Activated naive CD4-positive, alpha-beta T cell treated with anti-CD3 and anti-CD28 coated beads for 36 hours (primary cell): ENCODE measurements around the gene AFAP1L2. TPM values are rescaled to one million over a fixed set of nuclear protein-coding genes. Genes with fewer than 3 reads are reported as not detected.

Experiments used
- CTCF ChIA-PET: fragments of 350-600 bp; sonication (Branson Sonifier 250); formaldehyde crosslinking; loops from one replicate; lab custom pipeline; 2021; ENCODE audit warnings: antibody characterized with exemption; lab: Charles Lee
- DNase-seq: peaks from one replicate; pipeline ENCODE4 v3.0.0-alpha.2; 2020
- H3K27ac Mint-ChIP-seq: one replicate; pipeline ENCODE4 v1.8.0; 2021; ENCODE audit warnings: mild to moderate bottlenecking, mixed read lengths
- H3K27me3 Mint-ChIP-seq: one replicate; pipeline ENCODE4 v1.8.0; 2021; ENCODE audit warnings: low read depth, mixed read lengths
- H3K36me3 Mint-ChIP-seq: one replicate; pipeline ENCODE4 v1.8.0; 2021; ENCODE audit warnings: low read depth, mixed read lengths
- H3K4me1 Mint-ChIP-seq: one replicate; pipeline ENCODE4 v1.8.0; 2021; ENCODE audit warnings: low read depth, mixed read lengths
- H3K4me3 Mint-ChIP-seq: one replicate; pipeline ENCODE4 v1.8.0; 2021; ENCODE audit warnings: mild to moderate bottlenecking, moderate library complexity, mixed read lengths
- H3K9me3 Mint-ChIP-seq: one replicate; pipeline ENCODE4 v1.8.0; 2021; ENCODE audit warnings: mixed read lengths
- intact Hi-C: fragments of 100-400 bp; cut with micrococcal nuclease; formaldehyde crosslinking; loops from one replicate; pipeline ENCODE4 v1.15.1; 2023
- total RNA-seq, 2 experiments: library from RNA; stranded (reverse); gene quantifications; one replicate each; pipeline ENCODE4 v1.2.3, GENCODE V29; 2021

Gene AFAP1L2
- total RNA-seq, 2 experiments from 2014 or later, result 0.86 to 0.98 TPM

- Mint-ChIP-seq H3K4me3 (no peak overlapping the region), H3K9me3 (no peaks in the 10 kb centered on the region), H3K4me1 (peaks cover 2% of the 10 kb centered on the region), H3K27ac (peak overlapping the region; percentile 34), H3K36me3 (peaks cover 32% of the 10 kb centered on the region), H3K27me3 (no peaks in the 10 kb centered on the region)
- CTCF ChIA-PET, result interaction anchor here (0.6 to 1.0 kb wide), 4 partner anchors 9 to 127 kb away, joined by 3 to 4 read pairs (median 4); no protein-coding TSS in a partner anchor
- intact Hi-C loops, result no loop called here
- DNase-seq, result no peak
Observed at GRCh38 chr10:114431414-114432135, 27.3 kb upstream of the AFAP1L2 start.

- intact Hi-C loops, result no loop called here
- Mint-ChIP-seq H3K9me3 (no peaks in the 10 kb centered on the region), H3K4me1 (peaks cover 2% of the 10 kb centered on the region), H3K27me3 (no peaks in the 10 kb centered on the region), H3K4me3 (no peak overlapping the region), H3K36me3 (peaks cover 26% of the 10 kb centered on the region), H3K27ac (peak overlapping the region; percentile 28)
- CTCF ChIA-PET, result interaction anchor here (0.8 to 1.0 kb wide), 2 partner anchors 33 to 127 kb away, joined by 3 to 4 read pairs; no protein-coding TSS in a partner anchor
- no peak for DNase-seq
Observed at GRCh38 chr10:114430688-114431413, 26.5 kb upstream of the AFAP1L2 start.

GRCh38 chr10:114429581-114430335 lies 25.5 kb upstream of the AFAP1L2 start:
- H3K4me1 Mint-ChIP-seq, result peaks cover 2% of the 10 kb centered on the region
- H3K36me3 Mint-ChIP-seq, result peaks cover 21% of the 10 kb centered on the region
- intact Hi-C loops, result no loop called here
- H3K9me3 Mint-ChIP-seq, result no peaks in the 10 kb centered on the region
- no peaks in the 10 kb centered on the region for H3K27me3 Mint-ChIP-seq
- CTCF ChIA-PET, result no interaction called here
- no peak overlapping the region for H3K27ac Mint-ChIP-seq
- H3K4me3 Mint-ChIP-seq, result no peak overlapping the region
- DNase-seq, result no peak

GRCh38 chr10:114427124-114427852 lies 23.0 kb upstream of the AFAP1L2 start:
- H3K9me3 Mint-ChIP-seq, result no peaks in the 10 kb centered on the region
- intact Hi-C loops, result no loop called here
- no peaks in the 10 kb centered on the region for H3K27me3 Mint-ChIP-seq
- no peak overlapping the region for H3K4me3 Mint-ChIP-seq
- H3K4me1 Mint-ChIP-seq, result peaks cover 2% of the 10 kb centered on the region
- CTCF ChIA-PET, result no interaction called here
- DNase-seq, result no peak
- peaks cover 20% of the 10 kb centered on the region for H3K36me3 Mint-ChIP-seq
- H3K27ac Mint-ChIP-seq, result no peak overlapping the region

GRCh38 chr10:114426476-114426875 lies 22.2 kb upstream of the AFAP1L2 start:
- intact Hi-C loops, result no loop called here
- Mint-ChIP-seq H3K36me3 (peaks cover 14% of the 10 kb centered on the region), H3K27me3 (no peaks in the 10 kb centered on the region), H3K4me3 (no peak overlapping the region), H3K9me3 (no peaks in the 10 kb centered on the region), H3K4me1 (peaks cover 2% of the 10 kb centered on the region), H3K27ac (no peak overlapping the region)
- CTCF ChIA-PET, result interaction anchor here (0.6 kb wide), 1 partner anchor 84 kb away, joined by 3 read pairs; no protein-coding TSS in a partner anchor
- no peak for DNase-seq

GRCh38 chr10:114420811-114421485 lies 16.6 kb upstream of the AFAP1L2 start:
- Mint-ChIP-seq H3K27ac (no peak overlapping the region), H3K36me3 (no peaks in the 10 kb centered on the region), H3K9me3 (no peaks in the 10 kb centered on the region), H3K27me3 (peaks cover 5% of the 10 kb centered on the region), H3K4me3 (no peak overlapping the region), H3K4me1 (no peaks in the 10 kb centered on the region)
- intact Hi-C loops, result no loop called here
- CTCF ChIA-PET, result no interaction called here
- no peak for DNase-seq

GRCh38 chr10:114418109-114418508 lies 13.8 kb upstream of the AFAP1L2 start:
- Mint-ChIP-seq H3K36me3 (no peaks in the 10 kb centered on the region), H3K27me3 (peaks cover 5% of the 10 kb centered on the region), H3K9me3 (no peaks in the 10 kb centered on the region), H3K4me1 (no peaks in the 10 kb centered on the region), H3K4me3 (no peak overlapping the region), H3K27ac (no peak overlapping the region)
- no peak for DNase-seq
- intact Hi-C loops, result no loop called here
- CTCF ChIA-PET, result no interaction called here

GRCh38 chr10:114412907-114413797 lies 8.8 kb upstream of the AFAP1L2 start:
- H3K4me1 Mint-ChIP-seq, result no peaks in the 10 kb centered on the region
- intact Hi-C loops, result no loop called here
- H3K27ac Mint-ChIP-seq, result no peak overlapping the region
- no peaks in the 10 kb centered on the region for H3K9me3 Mint-ChIP-seq
- peaks cover 5% of the 10 kb centered on the region for H3K27me3 Mint-ChIP-seq
- H3K4me3 Mint-ChIP-seq, result no peak overlapping the region
- DNase-seq, result no peak
- no peaks in the 10 kb centered on the region for H3K36me3 Mint-ChIP-seq
- CTCF ChIA-PET, result interaction anchor here (0.6 kb wide), 1 partner anchor 376 kb away, joined by 4 read pairs; no protein-coding TSS in a partner anchor

- no peak for DNase-seq
- H3K27ac Mint-ChIP-seq, result no peak overlapping the region
- H3K4me1 Mint-ChIP-seq, result peaks cover 4% of the 10 kb centered on the region
- H3K36me3 Mint-ChIP-seq, result no peaks in the 10 kb centered on the region
- H3K9me3 Mint-ChIP-seq, result no peaks in the 10 kb centered on the region
- peaks cover 18% of the 10 kb centered on the region for H3K27me3 Mint-ChIP-seq
- intact Hi-C loops, result no loop called here
- no peak overlapping the region for H3K4me3 Mint-ChIP-seq
- CTCF ChIA-PET, result no interaction called here
Observed at GRCh38 chr10:114408968-114409444, 4.7 kb upstream of the AFAP1L2 start.

GRCh38 chr10:114408112-114408967 lies 4.0 kb upstream of the AFAP1L2 start:
- Mint-ChIP-seq H3K4me1 (peaks cover 5% of the 10 kb centered on the region), H3K9me3 (no peaks in the 10 kb centered on the region), H3K36me3 (no peaks in the 10 kb centered on the region), H3K27me3 (peaks cover 19% of the 10 kb centered on the region), H3K4me3 (no peak overlapping the region), H3K27ac (no peak overlapping the region)
- no peak for DNase-seq
- intact Hi-C loops, result no loop called here
- CTCF ChIA-PET, result interaction anchor here (1.6 kb wide), 1 partner anchor 104 kb away, joined by 3 read pairs; no protein-coding TSS in a partner anchor
